Stimulated activated CD4-positive, alpha-beta T cell treated with anti-CD3 and anti-CD28 coated beads, Interleukin-15, amount 100 ng/mL, for 48 hours (primary cell): ENCODE data around the gene TPM2.

Source experiments
- DNase-seq, 2 donors: peaks; one replicate each; pipeline ENCODE4 v3.0.0-alpha.2; 2020; ENCODE audit warnings: low read depth in 2 of 2

TPM2 gene

GRCh38 chr9:35696520-35697215 is 6.9 kb upstream of the TPM2 start:
- no peak for DNase-seq

- no peak for DNase-seq
Measured at GRCh38 chr9:35695943-35696401, 6.2 kb upstream of the TPM2 start.

GRCh38 chr9:35691757-35692301 is 2.1 kb upstream of the TPM2 start:
- DNase-seq = no peak

- DNase-seq = no peak
Measured at GRCh38 chr9:35691334-35691650, 1.6 kb upstream of the TPM2 start.

GRCh38 chr9:35690614-35691333 is 1.0 kb upstream of the TPM2 start:
- no peak for DNase-seq

- no peak for DNase-seq
Measured at GRCh38 chr9:35690294-35690613, 529 bp upstream of the TPM2 start.

- no peak for DNase-seq
Measured at GRCh38 chr9:35688558-35689541, 875 bp downstream of the TPM2 start.

GRCh38 chr9:35687972-35688557 is 1.7 kb downstream of the TPM2 start:
- no peak for DNase-seq

- DNase-seq = no peak
Measured at GRCh38 chr9:35687306-35687705, 2.4 kb downstream of the TPM2 start.

GRCh38 chr9:35686222-35687203 is 3.2 kb downstream of the TPM2 start:
- DNase-seq = no peak

GRCh38 chr9:35685506-35685905 is 4.2 kb downstream of the TPM2 start:
- DNase-seq = no peak

- no peak for DNase-seq
Measured at GRCh38 chr9:35684921-35685320, 4.8 kb downstream of the TPM2 start.

- no peak for DNase-seq
Measured at GRCh38 chr9:35683323-35683722, 6.4 kb downstream of the TPM2 start.

GRCh38 chr9:35682520-35683315 is 7.0 kb downstream of the TPM2 start:
- DNase-seq = no peak

- DNase-seq = no peak
Measured at GRCh38 chr9:35682051-35682450, 7.7 kb downstream of the TPM2 start.

GRCh38 chr9:35681341-35682002 is 8.3 kb downstream of the TPM2 start:
- no peak for DNase-seq

GRCh38 chr9:35680331-35681105 is 9.2 kb downstream of the TPM2 start:
- no peak for DNase-seq

GRCh38 chr9:35679766-35680330 is 9.9 kb downstream of the TPM2 start:
- DNase-seq = no peak
